Measurements from ENCODE around the gene KRTAP6-2.

The KRTAP6-2 gene

GRCh38 chr21:30561264-30561895 is 37.3 kb downstream of the KRTAP6-2 start, which contains the start of gene KRTAP19-7:
Gene KRTAP19-7 (minus strand): TSS chr21:30561314. CDS start chr21:30561289, 25 bp downstream.
- in situ Hi-C loops (cut with HindIII; ENCODE audit: low pct_unique_long_range_greater_than_20kb, low sequenced_read_pairs), result no loop called here
- DNase-seq (ENCODE audit: low read depth in 1 of 2, low spot score in 1 of 2), result no peak
- no peak for TF ChIP-seq JUND (IDR thresholded peaks at IDR 0.05; ENCODE audit: low read depth)

- in situ Hi-C loops (cut with HindIII; ENCODE audit: low pct_unique_long_range_greater_than_20kb, low sequenced_read_pairs), result no loop called here
- no peak for DNase-seq (ENCODE audit: low read depth in 1 of 2, low spot score in 1 of 2)
- no peak for TF ChIP-seq JUND (IDR thresholded peaks at IDR 0.05; ENCODE audit: low read depth)
Observed at GRCh38 chr21:30555095-30555494, 43.6 kb downstream of the KRTAP6-2 start.

DNA sequence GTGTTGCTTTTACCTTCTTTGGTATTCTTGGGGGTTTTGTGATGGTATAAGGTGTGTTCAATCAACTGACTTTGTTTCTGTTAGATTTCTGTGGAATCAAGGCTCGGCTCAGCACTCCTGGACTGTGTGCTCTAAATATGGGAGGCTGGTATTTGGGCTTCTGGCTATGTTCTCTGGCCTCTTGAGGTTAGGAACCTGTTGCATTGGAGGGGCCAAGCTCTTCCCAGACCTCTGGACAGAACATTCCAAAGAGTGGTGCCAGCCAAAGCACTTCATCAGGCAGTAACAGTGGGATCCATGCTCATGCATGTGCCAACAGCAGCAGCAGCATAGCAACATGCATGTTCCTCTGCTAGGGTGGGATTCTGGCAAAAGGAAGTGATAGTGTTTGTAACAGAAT is 45.9 kb downstream of the KRTAP6-2 start:
- DNase-seq (ENCODE audit: low read depth in 1 of 2, low spot score in 1 of 2), result no peak
- in situ Hi-C loops (cut with HindIII; ENCODE audit: low pct_unique_long_range_greater_than_20kb, low sequenced_read_pairs), result no loop called here
- TF ChIP-seq JUND (IDR thresholded peaks at IDR 0.05; ENCODE audit: low read depth), result no peak
